Endothelial cell of umbilical vein (primary cell): ENCODE measurements around the gene ERBB3. TPM values are rescaled to one million over a fixed set of nuclear protein-coding genes. Genes with fewer than 3 reads are reported as not detected.
"Not testable (repeated sequence)": the region's sequence is repeated elsewhere in the genome, so short reads cannot be mapped to it uniquely, and the experiment has no call there.

ENCODE experiments used
- BruUV-seq: library from RNA; stranded (reverse); fragments of 400-500 nt; replicated peaks from 2 replicates; lab custom pipeline; 2021; lab: Mats Ljungman, UMichigan
- CTCF ChIA-PET: fragments of 300-600, 350-600 bp; sonication (Branson Sonifier 250); formaldehyde crosslinking; loops from one replicate; lab custom pipeline; 2021; ENCODE audit warnings: antibody characterized with exemption, inconsistent platforms; lab: Charles Lee
- POLR2A ChIA-PET: fragments of 300-600, 350-600 bp; sonication (Branson Sonifier 250); formaldehyde crosslinking; loops from one replicate; lab custom pipeline; 2021; ENCODE audit warnings: antibody characterized with exemption, inconsistent platforms; lab: Charles Lee
- DNase-seq: peaks from one replicate; pipeline ENCODE4 v3.0.0-alpha.2; 2011; ENCODE audit warnings: low read depth, low spot score
- FAIRE-seq: peaks from 2 replicates; lab custom pipeline; 2011; peaks lifted over from hg19 to GRCh38; lab: Jason Lieb, UNC
- H2AFZ ChIP-seq: 2 replicates; pipeline ENCODE4 v1.6.0; 2012; ENCODE audit warnings: low read depth, low read length, control low read depth, inconsistent platforms
- H3K27ac ChIP-seq: 2 replicates; pipeline ENCODE4 v1.5.1; 2011; ENCODE audit warnings: low read depth, mild to moderate bottlenecking, control low read depth, low read length, moderate library complexity; ENCODE audit not compliant: insufficient read depth
- H3K27me3 ChIP-seq, 2 experiments: 2 replicates each; pipeline versions ENCODE4 v1.6.0 to v1.6.1; 2011; ENCODE audit warnings: low read length in 2 of 2, mixed read lengths in 1 of 2; ENCODE audit not compliant: control insufficient read depth in 2 of 2, insufficient read depth in 2 of 2
- H3K36me3 ChIP-seq, 2 experiments: 2 replicates in 1 of 2; 3 replicates in 1 of 2; pipeline ENCODE4 v1.5.1; 2011; ENCODE audit warnings: low read length in 2 of 2, mild to moderate bottlenecking in 1 of 2, moderate library complexity in 1 of 2; ENCODE audit not compliant: control insufficient read depth in 2 of 2, insufficient read depth in 2 of 2; ENCODE audit errors: extremely low read depth in 1 of 2
- H3K4me1 ChIP-seq: 3 replicates; pipeline ENCODE4 v1.5.1; 2011; ENCODE audit warnings: mild to moderate bottlenecking, low read length; ENCODE audit not compliant: control insufficient read depth, insufficient read depth; ENCODE audit errors: extremely low read depth
- H3K4me2 ChIP-seq: 2 replicates; pipeline ENCODE4 v1.6.1; 2011; ENCODE audit warnings: low read length, control low read depth, mixed read lengths; ENCODE audit not compliant: insufficient read depth
- H3K4me3 ChIP-seq, 3 experiments: fragments of 200-600 bp in 1 of 3; sonication (generic), shearing (Covaris generic) in 1 of 3; replicated peaks in 1 of 3; 2 replicates each; pipeline ENCODE4 v1.5.1; 2011 to 2016; ENCODE audit warnings: control low read depth in 3 of 3, low read length in 3 of 3, mild to moderate bottlenecking in 2 of 3, inconsistent platforms in 1 of 3, low read depth in 1 of 3, moderate library complexity in 1 of 3; ENCODE audit not compliant: insufficient read depth in 1 of 3
- H3K79me2 ChIP-seq: 2 replicates; pipeline ENCODE4 v1.6.0; 2012; ENCODE audit warnings: low read length, inconsistent platforms; ENCODE audit not compliant: control insufficient read depth, insufficient read depth
- H3K9ac ChIP-seq: replicated peaks from 2 replicates; pipeline ENCODE3; 2011; ENCODE audit warnings: low read length, control low read depth; ENCODE audit not compliant: insufficient read depth; ENCODE audit errors: extremely low read depth
- H3K9me1 ChIP-seq: replicated peaks from 3 replicates; pipeline ENCODE4 v1.6.0; 2011; ENCODE audit warnings: mild to moderate bottlenecking, low read length; ENCODE audit not compliant: control insufficient read depth, insufficient read depth; ENCODE audit errors: extremely low read depth
- H3K9me3 ChIP-seq: replicated peaks from 2 replicates; pipeline ENCODE4 v1.5.1; 2012; ENCODE audit warnings: low read length, inconsistent platforms; ENCODE audit not compliant: control insufficient read depth, insufficient read depth
- H4K20me1 ChIP-seq: replicated peaks from 2 replicates; pipeline ENCODE3; 2011; ENCODE audit warnings: mild to moderate bottlenecking, low read length; ENCODE audit not compliant: control insufficient read depth, insufficient read depth; ENCODE audit errors: extremely low read depth
- CTCF ChIP-seq, 2 donors: IDR thresholded peaks; 1 replicate in 1 of 2; 2 replicates in 1 of 2; pipeline ENCODE4 v1.5.1; 2011; ENCODE audit warnings: low read length in 2 of 2, mild to moderate bottlenecking in 2 of 2, moderate library complexity in 2 of 2, control low read depth in 1 of 2, inconsistent platforms in 1 of 2, low read depth in 1 of 2; ENCODE audit not compliant: insufficient read depth in 1 of 2; ENCODE audit errors: extremely low read depth in 1 of 2
- EZH2 ChIP-seq: IDR thresholded peaks from 2 replicates; pipeline ENCODE4 v1.6.1; 2012; ENCODE audit warnings: borderline replicate concordance, low read depth, mild to moderate bottlenecking, moderate library complexity, low read length, inconsistent platforms; ENCODE audit not compliant: severe bottlenecking
- FOS ChIP-seq: IDR thresholded peaks from 2 replicates; pipeline ENCODE4 v1.6.1; 2011; ENCODE audit warnings: mild to moderate bottlenecking, low read length, moderate library complexity, borderline replicate concordance; ENCODE audit not compliant: insufficient read depth
- GATA2 ChIP-seq: IDR thresholded peaks from 2 replicates; pipeline ENCODE4 v1.7.0; 2011; ENCODE audit warnings: low read depth, mild to moderate bottlenecking, moderate library complexity, mixed read lengths, low read length; ENCODE audit not compliant: insufficient read length, insufficient read depth
- JUN ChIP-seq: IDR thresholded peaks from 2 replicates; pipeline ENCODE4 v1.6.1; 2011; ENCODE audit warnings: borderline replicate concordance, low read depth; ENCODE audit not compliant: insufficient read length, insufficient read depth
- MAX ChIP-seq: IDR thresholded peaks from 2 replicates; pipeline ENCODE4 v1.6.1; 2011; ENCODE audit not compliant: insufficient read depth, insufficient read length
- MYC ChIP-seq: IDR thresholded peaks from one replicate; pipeline ENCODE4 v1.6.1; 2011; ENCODE audit warnings: mild to moderate bottlenecking, low read depth, low read length
- POLR2A ChIP-seq: IDR thresholded peaks from 2 replicates; pipeline ENCODE4 v1.6.1; 2012; ENCODE audit warnings: low read depth, mild to moderate bottlenecking, control low read depth, low read length
- POLR2AphosphoS5 ChIP-seq: IDR thresholded peaks from 2 replicates; pipeline ENCODE4 v1.6.1; 2012; ENCODE audit warnings: low read depth, mild to moderate bottlenecking, control low read depth, low read length, moderate library complexity; ENCODE audit not compliant: insufficient read depth
- dilution Hi-C: fragments of 300-500 bp; cut with MboI; formaldehyde crosslinking; loops from one replicate; pipeline ENCODE4 v1.15.0; 2019; ENCODE audit warnings: low sequenced_read_pairs; ENCODE audit not compliant: extremely low pct_ligation_motif_present
- intact Hi-C: fragments of 100-400 bp; cut with micrococcal nuclease; formaldehyde crosslinking; loops from one replicate; pipeline ENCODE4 v1.10.0; 2022
- polyA plus RNA-seq, 4 experiments: library from polyadenylated mRNA; depleted of rRNA in 3 of 4; stranded (reverse) in 3 of 4; unstranded in 1 of 4; fragments of >200 nt; gene quantifications; 2 replicates each; pipeline versions ENCODE4 v1.2.1 to v1.2.3, GENCODE V29; 2011 to 2012; ENCODE audit warnings: missing spikeins in 1 of 4
- total RNA-seq: library from RNA; stranded (reverse); gene quantifications from 2 replicates; pipeline ENCODE4 v1.2.3, GENCODE V29; 2021

Gene ERBB3
- total and polyA plus RNA-seq, 2 donors (not counting 3 experiments of a cell fraction or from before 2014, with no cell fraction given) = 0.11 to 1.5 TPM

DNA sequence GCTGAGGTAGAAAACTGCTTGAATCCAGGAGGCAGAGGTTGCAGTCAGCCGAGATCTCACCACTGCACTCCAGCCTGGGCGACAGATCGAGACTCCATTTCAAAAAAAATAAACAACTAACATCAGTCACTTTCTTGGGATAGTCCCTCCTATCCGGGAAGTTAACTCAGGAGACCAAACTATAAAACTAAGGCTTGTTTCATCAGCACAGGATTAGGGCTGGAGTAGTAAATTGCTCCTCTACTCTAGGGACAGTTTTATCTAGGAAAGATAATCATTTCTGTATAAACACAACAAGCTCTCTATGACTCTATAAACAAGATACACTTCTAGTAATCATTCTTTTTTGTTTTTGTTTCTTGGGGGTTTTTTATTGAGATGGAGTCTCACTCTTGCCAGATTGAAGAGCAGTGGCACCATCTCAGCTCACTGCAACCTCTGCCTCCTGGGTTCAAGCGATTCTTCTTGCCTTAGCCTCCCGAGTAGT is 26.5 kb upstream of the ERBB3 start:
- no peaks in the 10 kb centered on the region for H3K9me1 ChIP-seq
- H3K9me3 ChIP-seq = no peaks in the 10 kb centered on the region
- no peaks in the 10 kb centered on the region for H3K36me3 ChIP-seq
- POLR2A ChIA-PET = no interaction called here
- H3K9ac ChIP-seq = no peak overlapping the region
- CTCF ChIA-PET = interaction anchor here (0.6 to 0.7 kb wide), 2 partner anchors 152 to 1206 kb away, joined by 3 read pairs; no protein-coding TSS in a partner anchor
- no peaks in the 10 kb centered on the region for H3K27me3 ChIP-seq
- no TSS peak for BruUV-seq
- DNase-seq (no peak), FAIRE-seq (no peak)
- no peak overlapping the region for H3K4me3 ChIP-seq
- no peak overlapping the region for H2AFZ ChIP-seq
- no peaks in the 10 kb centered on the region for H4K20me1 ChIP-seq
- H3K79me2 ChIP-seq = no peaks in the 10 kb centered on the region
- H3K4me1 ChIP-seq = no peaks in the 10 kb centered on the region
- no peak overlapping the region for H3K27ac ChIP-seq
- dilution Hi-C loops = no loop called here
- no peak overlapping the region for H3K4me2 ChIP-seq
- TF ChIP-seq JUN (no peak), CTCF (IDR thresholded peaks at IDR 0.05; ENCODE audit: extremely low read depth in 1 of 2, insufficient read depth in 1 of 2, low read depth in 1 of 2, low read length in 2 of 2) (no peak), MAX (no peak), GATA2 (no peak), POLR2AphosphoS5 (no peak), EZH2 (no peak), POLR2A (no peak), FOS (no peak), MYC (no peak)
- intact Hi-C loops = no loop called here

GRCh38 chr12:56059964-56060363 is 20.0 kb upstream of the ERBB3 start:
- POLR2A ChIA-PET, BruUV-seq, H3K9ac ChIP-seq, H3K27ac ChIP-seq, dilution Hi-C loops, H3K27me3 ChIP-seq, FAIRE-seq, DNase-seq, H3K4me1 ChIP-seq, H3K9me1 ChIP-seq, H3K9me3 ChIP-seq, H3K4me3 ChIP-seq, H3K4me2 ChIP-seq, H4K20me1 ChIP-seq, H3K79me2 ChIP-seq, intact Hi-C loops, H2AFZ ChIP-seq, H3K36me3 ChIP-seq: not testable (repeated sequence)
- CTCF ChIA-PET = interaction anchor here (0.6 to 0.8 kb wide), 3 partner anchors 9 to 127 kb away, joined by 3 to 4 read pairs (median 3); no protein-coding TSS in a partner anchor
